Kidney capillary endothelial cell (primary cell): ENCODE data around the gene POGZ.

Experiments
- DNase-seq: peaks from one replicate; pipeline ENCODE4 v3.0.0-alpha.2; 2018; ENCODE audit warnings: low spot score

Gene POGZ

DNA sequence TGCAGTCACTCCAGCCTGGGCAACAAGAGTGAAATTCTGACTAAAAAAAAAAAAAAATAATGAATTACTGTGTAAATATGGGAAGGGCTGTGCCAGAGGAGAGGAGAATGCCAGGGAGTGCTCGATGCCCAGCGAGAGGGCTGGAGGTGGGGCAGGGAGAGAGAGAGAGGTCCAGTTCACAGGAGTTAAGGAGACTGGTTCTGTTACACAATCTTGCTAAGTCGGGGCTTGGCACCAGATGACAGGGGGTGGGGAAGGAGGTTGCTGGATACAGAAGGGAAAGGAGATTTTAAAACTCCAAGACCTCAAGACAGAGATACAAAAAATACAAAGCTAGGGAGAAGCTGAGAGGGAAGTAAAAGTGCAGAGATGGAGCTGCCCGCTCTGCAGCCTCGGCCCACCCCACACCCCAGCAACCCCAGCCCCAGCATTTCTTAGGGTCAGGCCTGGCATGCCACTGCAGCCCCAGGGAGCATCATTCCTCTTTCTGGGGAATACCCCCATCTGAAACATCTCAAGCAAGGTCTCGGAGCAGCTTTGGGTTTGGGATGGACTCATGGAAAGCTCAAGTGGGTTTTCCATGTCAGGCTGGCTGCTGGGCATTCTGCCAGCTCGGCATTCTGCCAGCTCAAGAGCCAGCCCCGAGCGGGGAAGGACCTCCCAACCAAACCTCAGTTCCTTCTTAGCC, 87.8 kb downstream of the POGZ start:
- DNase-seq, result no peak

GRCh38 chr1:151370211-151370911, 88.9 kb downstream of the POGZ start:
- DNase-seq, result no peak

- no peak for DNase-seq
Measured at GRCh38 chr1:151369621-151370048, 89.7 kb downstream of the POGZ start.

DNA sequence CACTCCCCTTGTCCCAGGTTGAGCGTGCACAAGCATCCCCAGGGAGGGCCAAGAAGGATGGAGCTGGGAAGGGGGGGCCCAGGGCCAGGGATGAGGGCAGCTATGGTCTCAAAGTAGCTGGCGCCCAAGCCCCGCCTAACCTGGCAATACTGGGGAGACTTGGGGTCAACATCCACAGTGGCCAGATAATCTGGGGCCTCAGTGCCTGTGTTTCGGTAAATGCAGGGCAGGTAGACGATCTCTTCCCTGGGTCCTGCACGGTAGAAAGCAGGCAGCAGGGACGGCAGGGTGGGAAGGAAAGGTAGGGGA, 90.0 kb downstream of the POGZ start:
- no peak for DNase-seq

DNA sequence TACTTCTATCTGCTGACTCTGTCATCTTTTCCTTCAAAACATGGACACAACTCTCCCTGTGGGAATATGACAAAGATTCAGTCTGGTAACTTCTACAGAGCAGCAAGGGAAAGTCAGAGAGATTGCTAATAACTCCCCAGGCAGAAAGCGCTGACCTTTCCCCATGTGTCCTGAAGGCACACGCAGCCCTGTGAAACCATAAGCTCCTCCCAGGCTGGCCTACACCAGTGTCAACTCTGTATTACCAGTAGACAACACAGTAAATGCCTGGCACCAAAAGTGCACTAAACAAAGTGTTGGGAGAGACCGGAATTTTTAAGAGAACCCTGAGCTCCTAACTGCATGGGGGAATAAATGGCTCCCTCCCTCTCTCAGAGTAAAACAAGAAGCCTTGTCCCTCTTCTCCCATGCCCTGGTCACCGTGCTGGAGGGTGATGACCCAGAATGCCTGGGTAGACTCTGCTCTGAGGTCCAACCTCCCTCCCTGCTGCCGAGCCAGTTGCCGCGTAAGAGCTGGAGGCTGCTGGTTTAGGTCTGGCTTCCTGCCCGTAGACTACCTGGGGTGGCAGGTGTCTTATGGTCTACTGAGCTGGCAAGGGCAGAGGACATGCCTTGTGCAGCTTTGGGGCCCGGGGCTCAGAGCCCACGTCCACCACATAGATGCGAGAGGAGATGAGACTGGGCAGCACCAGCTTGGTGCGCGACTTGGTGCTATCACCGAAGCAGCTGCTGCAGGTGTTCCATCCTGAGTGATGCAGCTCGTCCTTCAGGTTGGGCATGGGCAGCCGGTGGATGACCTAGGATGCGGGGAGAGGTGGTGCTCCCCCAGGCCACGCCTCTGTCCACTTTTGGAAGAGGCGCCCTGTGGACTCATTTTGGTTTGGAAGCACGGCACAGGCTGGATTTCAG, 90.6 kb downstream of the POGZ start:
- no peak for DNase-seq

- DNase-seq, result no peak
Measured at GRCh38 chr1:151367658-151368392, 91.5 kb downstream of the POGZ start.

DNA sequence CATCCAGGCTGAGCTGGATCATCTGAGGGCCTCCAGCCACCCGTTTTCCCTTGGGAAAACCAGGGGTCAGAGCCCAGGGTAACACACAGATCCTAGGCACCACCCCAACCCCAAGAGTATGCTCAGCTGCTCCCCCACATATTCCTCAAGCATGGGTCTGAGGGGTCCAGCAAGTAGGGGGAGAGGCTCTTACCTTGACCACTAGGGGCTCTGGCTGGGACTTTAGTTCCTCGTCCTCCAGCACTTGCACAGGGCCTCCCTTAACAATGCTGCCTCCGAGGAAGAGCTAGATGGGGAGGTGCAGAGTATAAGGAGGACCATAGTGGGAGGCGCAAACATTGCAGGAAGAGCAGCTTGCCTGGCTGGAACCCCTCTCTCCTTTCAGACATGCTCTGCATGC, 94.3 kb downstream of the POGZ start:
- no peak for DNase-seq

DNA sequence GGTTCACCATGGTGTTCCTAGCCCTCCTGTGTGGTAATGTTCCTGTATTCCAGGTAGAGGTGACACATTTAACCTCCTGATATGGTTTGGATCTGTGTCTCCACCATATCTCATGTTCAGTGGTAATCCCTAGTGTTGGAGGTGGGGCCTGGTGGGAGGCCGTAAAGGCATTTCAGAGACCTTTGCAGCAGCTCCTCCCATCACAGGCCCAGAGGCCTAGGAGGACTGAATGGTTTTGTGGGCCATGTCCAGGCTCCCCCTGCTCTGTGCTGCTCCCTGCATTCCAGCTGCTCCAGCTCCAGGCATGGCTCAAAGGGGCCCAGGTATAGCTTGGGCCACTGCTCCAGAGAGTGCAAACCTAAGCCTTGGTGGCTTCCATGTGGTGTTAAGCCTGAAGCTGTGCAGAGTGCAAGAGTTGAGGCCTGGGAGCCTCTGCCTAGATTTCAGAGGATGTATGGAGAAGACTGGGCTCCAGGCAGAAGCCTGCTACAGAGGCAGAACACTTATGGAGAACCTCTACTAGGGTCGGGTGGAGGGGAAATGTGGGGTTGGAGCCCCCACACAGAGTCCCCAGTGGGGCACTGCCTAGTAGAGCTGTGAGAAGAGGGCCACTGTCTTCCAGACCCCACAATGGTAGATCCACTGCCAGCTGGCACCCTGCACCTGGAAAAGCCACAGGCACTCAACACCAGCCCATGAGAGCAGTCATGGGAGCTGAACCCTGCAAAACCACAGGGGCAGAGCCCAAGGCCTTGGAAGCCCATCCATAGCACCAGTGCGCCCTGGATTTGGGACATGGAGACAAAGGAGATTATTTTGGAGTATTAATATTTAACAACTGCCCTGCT, 96.8 kb downstream of the POGZ start:
- no peak for DNase-seq

DNA sequence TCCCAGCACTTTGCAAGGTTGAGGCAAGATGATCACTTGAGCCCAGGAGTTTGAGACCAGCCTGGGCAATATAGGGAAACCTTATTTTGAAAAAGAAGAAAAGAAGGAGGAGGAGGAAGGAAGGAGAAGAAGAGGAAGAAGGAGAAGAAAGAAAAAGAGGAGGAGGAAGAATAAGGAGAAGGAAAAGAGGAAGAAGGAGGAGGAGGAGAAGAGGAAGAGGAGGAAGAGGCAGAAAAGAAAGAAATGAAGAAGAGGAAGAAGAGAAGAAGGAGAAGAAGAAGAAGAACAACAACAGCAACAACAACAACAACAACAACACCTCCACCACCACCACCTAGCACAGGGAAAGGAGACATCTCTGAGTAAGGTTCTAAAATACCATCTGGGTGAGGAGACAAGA, 97.4 kb downstream of the POGZ start:
- DNase-seq, result no peak

DNA sequence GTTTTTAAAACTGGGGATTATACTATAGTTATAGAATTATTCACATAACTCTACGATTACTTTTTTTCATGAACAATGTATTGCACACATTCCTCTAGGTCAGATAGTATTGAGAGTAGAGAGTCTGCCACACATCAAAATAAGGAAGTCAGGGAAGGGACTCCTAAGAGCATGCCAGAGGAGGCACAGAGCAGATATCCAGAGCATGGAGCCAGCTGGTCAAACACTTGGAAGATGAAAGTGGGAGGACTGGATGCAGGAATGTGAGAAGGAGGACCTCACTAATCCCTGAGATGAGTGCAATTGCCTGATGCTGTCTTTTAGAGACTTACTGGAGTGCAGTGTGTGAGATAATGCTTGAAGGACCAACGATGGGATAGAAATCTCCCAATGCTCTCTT, 102.6 kb downstream of the POGZ start:
- DNase-seq, result no peak
